Lower leg skin (tissue), 4 donors: ENCODE results near the gene NIFK. TPM values are rescaled to one million over a fixed set of nuclear protein-coding genes. Genes with fewer than 3 reads are reported as not detected.
"Not testable (repeated sequence)": the region's sequence is repeated elsewhere in the genome, so short reads cannot be mapped to it uniquely, and the experiment has no call there.

Source experiments
- DNase-seq, 2 donors: peaks; one replicate each; pipeline ENCODE4 v3.0.0-alpha.2; 2019; ENCODE audit warnings: low spot score in 2 of 2
- H3K4me3 ChIP-seq: fragments of 200-600 bp; sonication (generic); 2 replicates; pipeline ENCODE4 v1.5.1; 2017; ENCODE audit warnings: mild to moderate bottlenecking, low read depth; ENCODE audit not compliant: poor library complexity, severe bottlenecking
- CTCF ChIP-seq, 3 donors: fragments of 450-650 bp; IDR thresholded peaks; one replicate each; pipeline ENCODE4 v1.5.1; 2016; ENCODE audit warnings: antibody characterized with exemption in 3 of 3, mild to moderate bottlenecking in 3 of 3, moderate library complexity in 2 of 3
- POLR2A ChIP-seq, 2 donors: fragments of 450-650 bp; IDR thresholded peaks; one replicate each; pipeline ENCODE4 v1.6.1; 2016 to 2017; ENCODE audit warnings: antibody characterized with exemption in 2 of 2, mild to moderate bottlenecking in 1 of 2, moderate library complexity in 1 of 2
- WGBS, 2 donors: methylation state at CpG; one replicate each; pipeline ENCODE4 v1.1.5; 2018; 5-methylcytosine and 5-hydroxymethylcytosine counted together
- intact Hi-C: fragments of 100-400 bp; cut with DNase I; formaldehyde crosslinking; loops from one replicate; pipeline ENCODE4 v1.15.0; 2023; ENCODE audit warnings: low total_unique reads
- total RNA-seq, 4 donors: library from RNA; depleted of rRNA; stranded (reverse); fragments of >200 nt; gene quantifications; one replicate each; pipeline ENCODE4 v1.1.0, GENCODE V29; 2016

NIFK gene
- total RNA-seq, 4 donors from 2014 or later, result 46.8 to 94.0 (median 49.4) TPM

DNA sequence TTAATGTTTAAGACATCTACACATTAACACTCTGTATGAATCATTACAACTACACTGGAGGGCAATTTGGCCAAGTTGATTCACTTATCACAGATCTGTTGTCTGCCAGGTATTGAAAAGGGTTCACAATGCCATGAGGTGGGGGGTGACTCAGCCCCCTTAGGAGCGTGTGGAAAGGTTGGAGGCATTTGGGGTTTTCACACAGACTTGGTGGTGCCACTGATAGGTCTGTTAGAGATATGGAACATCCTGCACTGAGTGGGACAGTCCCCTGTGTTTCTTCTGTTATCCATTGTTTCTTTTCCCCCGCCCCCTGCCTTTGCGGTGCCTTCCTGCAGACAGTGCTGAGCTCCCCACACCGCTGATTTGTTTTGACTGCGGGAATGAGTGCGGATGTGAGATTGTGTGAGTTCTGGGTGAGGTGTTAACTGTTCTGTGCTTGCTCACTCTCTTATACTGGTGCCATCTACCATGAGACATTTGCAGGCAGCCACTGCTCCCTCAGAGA lies 9.4 kb upstream of the NIFK start:
- no peak overlapping the region for H3K4me3 ChIP-seq
- no peak for TF ChIP-seq POLR2A (IDR thresholded peaks at IDR 0.05)
- no peak for TF ChIP-seq CTCF (IDR thresholded peaks at IDR 0.05)
- intact Hi-C loops, result no loop called here
- 84 to 85% methylated on average over 6 of the region's 6 CpGs for WGBS, 2 donors
- DNase-seq, result no peak

DNA sequence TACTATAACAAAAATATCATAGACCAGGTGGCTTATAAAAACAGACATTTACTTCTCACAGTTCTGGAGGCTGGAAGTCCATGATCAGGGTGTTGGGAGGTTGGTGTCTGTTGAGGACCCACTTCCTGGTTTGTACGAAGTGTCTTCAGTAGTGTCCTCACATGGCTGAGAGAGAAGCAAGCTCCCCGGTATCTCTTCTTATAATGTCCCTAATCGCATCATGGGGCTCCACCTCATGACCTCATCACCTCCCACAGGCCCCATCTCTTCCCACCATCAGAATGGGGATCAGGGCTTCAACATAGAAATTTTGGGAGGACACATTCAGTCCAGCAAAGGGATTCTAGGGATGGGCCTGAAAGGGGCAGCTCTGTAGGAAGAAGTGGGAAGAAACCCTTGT lies 4.8 kb upstream of the NIFK start:
- WGBS, 2 donors, result 90 to 96% methylated on average over 3 of the region's 3 CpGs

GRCh38 chr2:121740973-121741372 lies 4.3 kb upstream of the NIFK start:
- DNase-seq, result peak in 1 of 2 donors; percentile 5
- 66 to 79% methylated on average over 6 of the region's 6 CpGs for WGBS, 2 donors
- intact Hi-C loops, result no loop called here
- no peak overlapping the region for H3K4me3 ChIP-seq
- TF ChIP-seq CTCF (IDR thresholded peaks at IDR 0.05), result no peak

More for the DNA sequence above, 4.8 kb upstream of the NIFK start:
- intact Hi-C loops, result no loop called here
- no peak for TF ChIP-seq CTCF (IDR thresholded peaks at IDR 0.05)
- H3K4me3 ChIP-seq, result no peak overlapping the region
- peak in 1 of 2 donors; percentile 7 for DNase-seq

- 1% methylated on average over 8 of the region's 8 CpGs for WGBS, 2 donors
- intact Hi-C loops, result no loop called here
- TF ChIP-seq POLR2A (IDR thresholded peaks at IDR 0.05) (no peak), CTCF (IDR thresholded peaks at IDR 0.05) (no peak)
- H3K4me3 ChIP-seq, result peak overlapping the region; percentile 55
- DNase-seq, result no peak
Observed at GRCh38 chr2:121736140-121736461, 574 bp downstream of the NIFK start.

DNA sequence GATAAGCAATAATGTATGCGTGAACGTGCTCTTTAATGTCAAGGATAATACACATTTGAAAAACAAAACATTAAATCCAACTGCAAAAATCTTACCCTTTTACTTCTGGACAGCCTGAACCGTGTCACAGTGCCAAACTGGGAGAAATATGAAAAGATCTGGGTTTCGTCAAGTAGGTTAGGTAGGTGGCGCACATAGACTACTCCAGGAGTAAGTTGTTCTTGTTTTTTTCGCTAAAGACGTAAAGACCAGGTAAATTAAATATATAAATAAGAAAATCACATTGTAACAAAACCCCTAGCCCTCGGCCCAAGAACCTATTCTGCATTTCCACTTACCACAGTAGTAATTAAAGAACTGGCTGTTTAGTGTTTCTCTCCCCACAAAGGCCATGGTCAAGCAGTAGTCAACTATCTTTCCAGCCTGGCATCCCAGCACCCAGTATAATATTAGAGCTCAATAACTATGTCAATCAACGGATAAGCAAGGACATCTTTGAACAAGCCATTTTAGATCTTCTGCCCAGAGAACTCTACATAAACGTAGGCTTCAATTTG lies 1.1 kb downstream of the NIFK start:
- DNase-seq, result no peak
- TF ChIP-seq CTCF (IDR thresholded peaks at IDR 0.05), result no peak
- TF ChIP-seq POLR2A (IDR thresholded peaks at IDR 0.05), result no peak
- H3K4me3 ChIP-seq, result no peak overlapping the region
- WGBS, 2 donors, result 18 to 25% methylated on average over 10 of the region's 10 CpGs
- intact Hi-C loops, result no loop called here

- DNase-seq, H3K4me3 ChIP-seq, intact Hi-C loops: not testable (repeated sequence)
- 90 to 94% methylated on average over 11 of the region's 11 CpGs for WGBS, 2 donors
Observed at GRCh38 chr2:121734544-121734943, 2.1 kb downstream of the NIFK start.
